Caco-2 (cell line): ENCODE measurements around the gene TCF12. TPM values are rescaled to one million over a fixed set of nuclear protein-coding genes. Genes with fewer than 3 reads are reported as not detected.

ENCODE experiments used
- BruUV-seq: library from RNA; stranded (reverse); fragments of 400-500 nt; replicated peaks from 2 replicates; lab custom pipeline; 2021; lab: Mats Ljungman, UMichigan
- CTCF ChIA-PET: fragments of 300-600 bp; sonication (Branson Sonifier 250); formaldehyde crosslinking; loops from one replicate; lab custom pipeline; 2022; ENCODE audit warnings: antibody characterized with exemption; lab: Charles Lee
- POLR2A ChIA-PET: fragments of 300-600 bp; sonication (Branson Sonifier 250); formaldehyde crosslinking; loops from one replicate; lab custom pipeline; 2022; ENCODE audit warnings: antibody characterized with exemption; lab: Charles Lee
- DNase-seq, 2 experiments: peaks; one replicate each; pipeline versions ENCODE4 v3.0.0 to v3.0.0-alpha.2; 2020 to 2022
- H3K27me3 ChIP-seq: replicated peaks from 2 replicates; pipeline ENCODE4 v1.6.0; 2011; ENCODE audit warnings: low read length; ENCODE audit not compliant: control insufficient read depth, insufficient read depth
- H3K36me3 ChIP-seq: 2 replicates; pipeline ENCODE4 v1.5.1; 2011; ENCODE audit warnings: low read length; ENCODE audit not compliant: control insufficient read depth, insufficient read depth
- H3K4me1 ChIP-seq: fragments of 250-450 bp; sonication (Bioruptor Pico); 2 replicates; pipeline ENCODE4 v1.5.1; 2020; ENCODE audit warnings: mild to moderate bottlenecking
- H3K4me3 ChIP-seq: 2 replicates; pipeline ENCODE4 v1.5.1; 2011; ENCODE audit warnings: low read depth, mild to moderate bottlenecking, control low read depth, low read length
- H3K9me3 ChIP-seq: fragments of 250-450 bp; sonication (Bioruptor Pico); 2 replicates; pipeline ENCODE4 v1.5.1; 2020; ENCODE audit warnings: mild to moderate bottlenecking, moderate library complexity
- H3K27ac Mint-ChIP-seq: one replicate; pipeline ENCODE4 v1.8.0; 2022; ENCODE audit warnings: mixed read lengths; ENCODE audit not compliant: unreplicated experiment
- H3K27me3 Mint-ChIP-seq: one replicate; pipeline ENCODE4 v1.8.0; 2022; ENCODE audit warnings: mixed read lengths; ENCODE audit not compliant: insufficient read depth, unreplicated experiment
- H3K36me3 Mint-ChIP-seq: one replicate; pipeline ENCODE4 v1.8.0; 2022; ENCODE audit warnings: mild to moderate bottlenecking, mixed read lengths; ENCODE audit not compliant: insufficient read depth, unreplicated experiment
- H3K4me1 Mint-ChIP-seq: one replicate; pipeline ENCODE4 v1.8.0; 2022; ENCODE audit warnings: low read depth, mixed read lengths; ENCODE audit not compliant: unreplicated experiment
- H3K4me3 Mint-ChIP-seq: one replicate; pipeline ENCODE4 v1.8.0; 2022; ENCODE audit warnings: mild to moderate bottlenecking, moderate library complexity, mixed read lengths; ENCODE audit not compliant: unreplicated experiment
- H3K9me3 Mint-ChIP-seq: one replicate; pipeline ENCODE4 v1.8.0; 2022; ENCODE audit warnings: mixed read lengths; ENCODE audit not compliant: unreplicated experiment
- intact Hi-C: fragments of 100-400 bp; cut with micrococcal nuclease; formaldehyde crosslinking; loops from one replicate; pipeline ENCODE4 v1.10.0; 2022; ENCODE audit not compliant: unreplicated experiment
- total RNA-seq: library from RNA; stranded (reverse); gene quantifications from 2 replicates; pipeline ENCODE4 v1.2.3, GENCODE V29; 2022
- TF ChIP-seq, protein P1 (sequence below), 2 experiments: fragments of 200-600 bp in 1 of 2; IDR thresholded peaks; 1 replicate in 1 of 2; 2 replicates in 1 of 2; pipeline versions ENCODE4 v1.5.1 to v1.8.0; 2011 to 2022; ENCODE audit warnings: antibody characterized with exemption in 1 of 2, control low read depth in 1 of 2, inconsistent platforms in 1 of 2, low read depth in 1 of 2, low read length in 1 of 2, mild to moderate bottlenecking in 1 of 2, moderate library complexity in 1 of 2; ENCODE audit not compliant: insufficient read depth in 1 of 2, severe bottlenecking in 1 of 2, unreplicated experiment in 1 of 2

TCF12 gene
- total RNA-seq, 1 experiment from 2014 or later = 64.4 TPM

DNA sequence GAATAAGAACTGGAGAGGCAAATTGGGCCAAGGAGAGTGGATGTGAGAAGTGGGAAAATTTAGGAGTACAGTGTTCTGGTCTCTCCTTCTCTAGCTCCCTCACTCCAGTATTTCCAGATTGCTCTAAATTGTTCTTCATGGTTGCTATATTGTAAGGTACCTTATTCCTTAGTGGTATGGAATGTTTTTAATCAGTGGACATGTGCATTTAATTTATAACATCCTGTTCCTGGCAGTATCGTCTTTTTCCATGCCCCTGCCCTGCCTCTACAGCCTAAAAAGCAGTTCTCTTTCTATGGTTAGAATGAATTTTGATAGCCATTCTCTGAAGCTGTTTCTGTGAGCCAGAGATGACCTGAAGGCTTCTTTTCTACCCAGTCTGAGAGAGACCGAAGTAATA is 180.5 kb downstream of the TCF12 start:
- DNase-seq = no peak
- H3K27me3 ChIP-seq = no peaks in the 10 kb centered on the region
- ChIA-PET POLR2A (no interaction called here), CTCF (no interaction called here)
- H3K36me3 ChIP-seq = no peaks in the 10 kb centered on the region
- no peak overlapping the region for H3K4me3 ChIP-seq
- intact Hi-C loops = no loop called here
- no TSS peak for BruUV-seq
- Mint-ChIP-seq H3K4me1 (no peaks in the 10 kb centered on the region), H3K4me3 (no peak overlapping the region), H3K36me3 (peaks cover 13% of the 10 kb centered on the region), H3K9me3 (no peaks in the 10 kb centered on the region), H3K27me3 (no peaks in the 10 kb centered on the region), H3K27ac (no peak overlapping the region)
- TF ChIP-seq, protein P1, sequence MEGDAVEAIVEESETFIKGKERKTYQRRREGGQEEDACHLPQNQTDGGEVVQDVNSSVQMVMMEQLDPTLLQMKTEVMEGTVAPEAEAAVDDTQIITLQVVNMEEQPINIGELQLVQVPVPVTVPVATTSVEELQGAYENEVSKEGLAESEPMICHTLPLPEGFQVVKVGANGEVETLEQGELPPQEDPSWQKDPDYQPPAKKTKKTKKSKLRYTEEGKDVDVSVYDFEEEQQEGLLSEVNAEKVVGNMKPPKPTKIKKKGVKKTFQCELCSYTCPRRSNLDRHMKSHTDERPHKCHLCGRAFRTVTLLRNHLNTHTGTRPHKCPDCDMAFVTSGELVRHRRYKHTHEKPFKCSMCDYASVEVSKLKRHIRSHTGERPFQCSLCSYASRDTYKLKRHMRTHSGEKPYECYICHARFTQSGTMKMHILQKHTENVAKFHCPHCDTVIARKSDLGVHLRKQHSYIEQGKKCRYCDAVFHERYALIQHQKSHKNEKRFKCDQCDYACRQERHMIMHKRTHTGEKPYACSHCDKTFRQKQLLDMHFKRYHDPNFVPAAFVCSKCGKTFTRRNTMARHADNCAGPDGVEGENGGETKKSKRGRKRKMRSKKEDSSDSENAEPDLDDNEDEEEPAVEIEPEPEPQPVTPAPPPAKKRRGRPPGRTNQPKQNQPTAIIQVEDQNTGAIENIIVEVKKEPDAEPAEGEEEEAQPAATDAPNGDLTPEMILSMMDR (IDR thresholded peaks at IDR 0.05; ENCODE audit: insufficient read depth in 1 of 2, low read depth in 1 of 2, low read length in 1 of 2, severe bottlenecking in 1 of 2, unreplicated experiment in 1 of 2) = no peak
- no peaks in the 10 kb centered on the region for H3K9me3 ChIP-seq
- no peaks in the 10 kb centered on the region for H3K4me1 ChIP-seq

DNA sequence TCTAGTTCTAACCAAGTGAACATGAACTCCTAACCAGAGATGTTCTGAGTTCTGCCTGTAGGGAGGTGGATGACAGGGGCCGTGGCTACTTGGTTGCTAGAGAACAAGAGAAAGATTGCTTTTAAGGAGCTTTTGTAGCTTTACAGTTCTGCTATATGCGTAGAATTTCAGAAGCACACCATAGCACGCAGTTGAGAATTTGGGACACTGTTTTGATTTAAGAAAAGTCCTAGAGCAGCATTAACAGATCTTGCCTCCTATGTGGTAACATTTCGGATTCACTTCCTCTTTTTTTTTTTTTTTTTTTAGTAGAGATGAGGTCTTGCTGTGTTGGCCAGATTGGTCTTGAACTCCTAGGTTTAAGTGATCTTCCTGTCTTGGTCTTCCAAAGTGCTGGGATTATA is 181.7 kb downstream of the TCF12 start:
- no peak for DNase-seq
- Histone ChIP-seq H3K9me3 (no peaks in the 10 kb centered on the region), H3K36me3 (no peaks in the 10 kb centered on the region), H3K27me3 (no peaks in the 10 kb centered on the region), H3K4me1 (no peaks in the 10 kb centered on the region), H3K4me3 (no peak overlapping the region)
- Mint-ChIP-seq H3K27me3 (no peaks in the 10 kb centered on the region), H3K27ac (no peak overlapping the region), H3K4me1 (no peaks in the 10 kb centered on the region), H3K9me3 (no peaks in the 10 kb centered on the region), H3K36me3 (peaks cover 13% of the 10 kb centered on the region), H3K4me3 (no peak overlapping the region)
- intact Hi-C loops = no loop called here
- ChIA-PET CTCF (interaction anchor here (0.6 kb wide), 1 partner anchor 20 kb away, joined by 5 read pairs; no protein-coding TSS in a partner anchor), POLR2A (no interaction called here)
- no TSS peak for BruUV-seq
- TF ChIP-seq, protein P1 (IDR thresholded peaks at IDR 0.05; ENCODE audit: insufficient read depth in 1 of 2, low read depth in 1 of 2, low read length in 1 of 2, severe bottlenecking in 1 of 2, unreplicated experiment in 1 of 2) = no peak

DNA sequence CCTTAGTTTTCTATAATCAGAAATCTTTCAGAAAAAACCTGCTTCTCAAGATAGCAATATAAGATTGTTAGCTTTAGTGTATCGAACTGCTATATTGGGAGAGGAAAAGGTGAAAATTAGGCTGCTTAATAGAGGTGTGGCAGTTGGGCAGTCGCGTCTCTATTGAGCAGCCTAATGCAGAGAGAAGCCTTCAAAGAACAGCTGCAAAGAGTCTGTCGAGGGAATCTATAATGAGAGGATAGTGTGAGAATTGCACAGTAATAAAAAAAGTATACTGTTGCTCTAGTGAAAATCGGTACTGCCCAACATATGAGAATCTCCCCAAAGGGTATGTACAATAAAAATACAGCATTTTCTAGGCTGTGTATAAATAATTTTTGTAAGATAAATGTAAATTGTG is 184.4 kb downstream of the TCF12 start:
- Mint-ChIP-seq H3K27me3 (no peaks in the 10 kb centered on the region), H3K9me3 (no peaks in the 10 kb centered on the region), H3K4me3 (no peak overlapping the region), H3K36me3 (peaks cover 13% of the 10 kb centered on the region), H3K4me1 (no peaks in the 10 kb centered on the region), H3K27ac (no peak overlapping the region)
- no TSS peak for BruUV-seq
- H3K36me3 ChIP-seq = no peaks in the 10 kb centered on the region
- no peaks in the 10 kb centered on the region for H3K27me3 ChIP-seq
- TF ChIP-seq, protein P1 (IDR thresholded peaks at IDR 0.05; ENCODE audit: insufficient read depth in 1 of 2, low read depth in 1 of 2, low read length in 1 of 2, severe bottlenecking in 1 of 2, unreplicated experiment in 1 of 2) = no peak
- ChIA-PET POLR2A (no interaction called here), CTCF (no interaction called here)
- intact Hi-C loops = no loop called here
- H3K4me1 ChIP-seq = no peaks in the 10 kb centered on the region
- DNase-seq = no peak
- H3K4me3 ChIP-seq = no peak overlapping the region
- no peaks in the 10 kb centered on the region for H3K9me3 ChIP-seq
